ENCODE measurements around the gene IP6K1.
"Not testable (repeated sequence)": the region's sequence is repeated elsewhere in the genome, so short reads cannot be mapped to it uniquely, and the experiment has no call there.

IP6K1 gene

GRCh38 chr3:49712166-49712565 is 74.2 kb downstream of the IP6K1 start:
- DNase-seq (ENCODE audit: low read depth in 3 of 3), result no peak

- DNase-seq (ENCODE audit: low read depth in 3 of 3), result no peak
Observed at GRCh38 chr3:49711489-49711888, 74.9 kb downstream of the IP6K1 start.

GRCh38 chr3:49709852-49710251 is 76.5 kb downstream of the IP6K1 start:
- no peak for DNase-seq (ENCODE audit: low read depth in 3 of 3)

- no peak for DNase-seq (ENCODE audit: low read depth in 3 of 3)
Observed at GRCh38 chr3:49707113-49707480, 79.2 kb downstream of the IP6K1 start.

GRCh38 chr3:49706456-49707112 is 79.8 kb downstream of the IP6K1 start:
- no peak for DNase-seq (ENCODE audit: low read depth in 3 of 3)

GRCh38 chr3:49705390-49705960 is 80.9 kb downstream of the IP6K1 start:
- no peak for DNase-seq (ENCODE audit: low read depth in 3 of 3)

GRCh38 chr3:49704629-49705028 is 81.7 kb downstream of the IP6K1 start:
- DNase-seq (ENCODE audit: low read depth in 3 of 3), result no peak

- no peak for DNase-seq (ENCODE audit: low read depth in 3 of 3)
Observed at GRCh38 chr3:49703956-49704355, 82.4 kb downstream of the IP6K1 start.

GRCh38 chr3:49703443-49703927 is 82.9 kb downstream of the IP6K1 start:
- DNase-seq (ENCODE audit: low read depth in 3 of 3), result peak; percentile 26 to 53 (median 44)

GRCh38 chr3:49702672-49703071 is 83.7 kb downstream of the IP6K1 start:
- DNase-seq (ENCODE audit: low read depth in 3 of 3), result no peak

GRCh38 chr3:49701388-49702077 is 84.8 kb downstream of the IP6K1 start:
- DNase-seq (ENCODE audit: low read depth in 3 of 3), result no peak

- no peak for DNase-seq (ENCODE audit: low read depth in 3 of 3)
Observed at GRCh38 chr3:49700453-49701128, 85.8 kb downstream of the IP6K1 start.

- no peak for DNase-seq (ENCODE audit: low read depth in 3 of 3)
Observed at GRCh38 chr3:49700014-49700413, 86.3 kb downstream of the IP6K1 start.

GRCh38 chr3:49699281-49699979 is 86.9 kb downstream of the IP6K1 start:
- DNase-seq (ENCODE audit: low read depth in 3 of 3), result no peak

GRCh38 chr3:49695350-49696015 is 90.9 kb downstream of the IP6K1 start:
- DNase-seq (ENCODE audit: low read depth in 3 of 3), result not testable (repeated sequence)

GRCh38 chr3:49694409-49695070 is 91.8 kb downstream of the IP6K1 start:
- DNase-seq (ENCODE audit: low read depth in 3 of 3), result not testable (repeated sequence)

GRCh38 chr3:49691481-49691880 is 94.9 kb downstream of the IP6K1 start:
- not testable (repeated sequence) for DNase-seq (ENCODE audit: low read depth in 3 of 3)

- not testable (repeated sequence) for DNase-seq (ENCODE audit: low read depth in 3 of 3)
Observed at GRCh38 chr3:49690856-49691255, 95.5 kb downstream of the IP6K1 start.

GRCh38 chr3:49689908-49690624 is 96.3 kb downstream of the IP6K1 start:
- DNase-seq (ENCODE audit: low read depth in 3 of 3), result not testable (repeated sequence)

Measured in stimulated activated CD4-positive, alpha-beta T cell treated with anti-CD3 and anti-CD28 coated beads, TNF-alpha, amount 100 ng/mL, for 24 hours (primary cell).